Fibroblast of the aortic adventitia (primary cell): ENCODE data around the gene FRMD5. TPM values are rescaled to one million over a fixed set of nuclear protein-coding genes. Genes with fewer than 3 reads are reported as not detected.
"Not testable (repeated sequence)": the region's sequence is repeated elsewhere in the genome, so short reads cannot be mapped to it uniquely, and the experiment has no call there.

Experiments
- DNase-seq: peaks from one replicate; pipeline ENCODE4 v3.0.0-alpha.2; 2010; ENCODE audit warnings: low read depth
- H3K4me3 ChIP-seq: 2 replicates; pipeline ENCODE4 v1.5.1; 2011; ENCODE audit warnings: low read depth, mild to moderate bottlenecking, control low read depth, low read length, moderate library complexity
- total RNA-seq: library from RNA; depleted of rRNA; stranded (reverse); fragments of >200 nt; gene quantifications from 2 replicates; pipeline ENCODE4 v1.2.3, GENCODE V29; 2012; ENCODE audit warnings: low replicate concordance
- TF ChIP-seq, protein P1 (sequence below): IDR thresholded peaks from 2 replicates; pipeline ENCODE4 v1.5.1; 2011; ENCODE audit warnings: mild to moderate bottlenecking, low read length, control low read depth, inconsistent platforms; ENCODE audit not compliant: insufficient read depth

FRMD5 gene
- total RNA-seq, 1 donor, result 16.3 TPM

DNA sequence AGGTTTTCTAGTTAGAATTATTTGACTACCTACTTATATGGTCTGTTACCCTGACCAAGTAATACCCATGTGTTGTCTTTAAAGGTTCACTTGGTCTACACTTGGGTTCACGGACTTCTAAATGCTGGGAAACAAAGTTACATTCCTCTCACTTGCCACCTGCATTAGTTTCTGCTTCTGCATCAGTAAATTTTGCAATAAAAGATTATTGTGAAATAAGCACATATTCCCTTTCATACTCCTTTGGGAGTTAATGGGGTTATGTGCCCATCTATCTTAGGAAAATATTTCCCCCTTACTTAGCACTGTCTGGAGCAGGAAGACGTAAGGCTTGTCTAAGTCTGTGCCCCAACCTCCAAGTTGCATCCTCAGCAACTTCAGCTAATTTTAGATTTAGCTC lies 160.7 kb downstream of the FRMD5 start:
- peak; percentile 49 for DNase-seq
- no peak overlapping the region for H3K4me3 ChIP-seq
- TF ChIP-seq, protein P1, sequence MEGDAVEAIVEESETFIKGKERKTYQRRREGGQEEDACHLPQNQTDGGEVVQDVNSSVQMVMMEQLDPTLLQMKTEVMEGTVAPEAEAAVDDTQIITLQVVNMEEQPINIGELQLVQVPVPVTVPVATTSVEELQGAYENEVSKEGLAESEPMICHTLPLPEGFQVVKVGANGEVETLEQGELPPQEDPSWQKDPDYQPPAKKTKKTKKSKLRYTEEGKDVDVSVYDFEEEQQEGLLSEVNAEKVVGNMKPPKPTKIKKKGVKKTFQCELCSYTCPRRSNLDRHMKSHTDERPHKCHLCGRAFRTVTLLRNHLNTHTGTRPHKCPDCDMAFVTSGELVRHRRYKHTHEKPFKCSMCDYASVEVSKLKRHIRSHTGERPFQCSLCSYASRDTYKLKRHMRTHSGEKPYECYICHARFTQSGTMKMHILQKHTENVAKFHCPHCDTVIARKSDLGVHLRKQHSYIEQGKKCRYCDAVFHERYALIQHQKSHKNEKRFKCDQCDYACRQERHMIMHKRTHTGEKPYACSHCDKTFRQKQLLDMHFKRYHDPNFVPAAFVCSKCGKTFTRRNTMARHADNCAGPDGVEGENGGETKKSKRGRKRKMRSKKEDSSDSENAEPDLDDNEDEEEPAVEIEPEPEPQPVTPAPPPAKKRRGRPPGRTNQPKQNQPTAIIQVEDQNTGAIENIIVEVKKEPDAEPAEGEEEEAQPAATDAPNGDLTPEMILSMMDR, result no peak

DNA sequence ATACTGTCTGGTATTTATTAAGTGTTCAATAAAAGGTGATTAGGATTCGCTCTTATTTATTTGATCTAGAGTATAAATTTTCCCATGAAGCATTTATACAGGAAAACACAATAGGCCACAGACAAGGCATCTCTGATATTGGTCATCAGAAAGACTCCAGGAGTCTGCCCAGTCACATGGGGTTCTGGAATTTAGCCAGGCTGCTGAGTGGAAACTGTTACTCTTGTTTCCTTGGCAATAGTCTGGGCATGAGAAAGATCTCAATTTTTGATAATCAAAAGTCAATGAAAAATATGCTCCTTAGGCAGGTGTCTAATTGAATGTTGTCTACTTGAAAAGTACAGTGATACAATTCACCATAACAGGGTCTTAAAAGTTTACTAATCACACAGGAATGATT lies 161.2 kb downstream of the FRMD5 start:
- TF ChIP-seq, protein P1, result no peak
- DNase-seq, result peak; percentile 76
- no peak overlapping the region for H3K4me3 ChIP-seq

- DNase-seq, H3K4me3 ChIP-seq: not testable (repeated sequence)
These were observed 162.3 kb downstream of the FRMD5 start for GRCh38 chr15:44032820-44033219.

GRCh38 chr15:44029940-44030568 lies 165.0 kb downstream of the FRMD5 start:
- DNase-seq, result peak; percentile 71
- no peak overlapping the region for H3K4me3 ChIP-seq
- TF ChIP-seq, protein P1, result peak; percentile 3

DNA sequence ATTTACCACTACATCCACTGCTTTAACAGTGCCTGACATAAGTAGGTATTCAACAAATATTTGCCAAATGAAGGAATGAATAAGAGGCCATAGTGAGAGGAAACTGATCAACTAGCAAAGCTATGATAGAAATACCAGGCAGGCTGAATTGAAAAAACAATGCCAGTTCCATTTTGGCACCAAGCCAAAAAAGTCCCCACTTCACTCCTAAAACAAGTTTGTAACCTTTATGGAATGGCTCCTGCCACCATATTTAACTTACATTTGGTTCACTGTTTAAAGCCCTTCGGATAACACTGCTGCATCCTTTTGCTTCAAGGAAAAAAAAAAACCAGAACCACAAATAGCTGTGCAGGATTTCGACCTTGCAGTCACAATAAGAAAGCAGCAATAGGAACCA lies 166.1 kb downstream of the FRMD5 start:
- TF ChIP-seq, protein P1, result no peak
- H3K4me3 ChIP-seq, result no peak overlapping the region
- peak; percentile 38 for DNase-seq

DNA sequence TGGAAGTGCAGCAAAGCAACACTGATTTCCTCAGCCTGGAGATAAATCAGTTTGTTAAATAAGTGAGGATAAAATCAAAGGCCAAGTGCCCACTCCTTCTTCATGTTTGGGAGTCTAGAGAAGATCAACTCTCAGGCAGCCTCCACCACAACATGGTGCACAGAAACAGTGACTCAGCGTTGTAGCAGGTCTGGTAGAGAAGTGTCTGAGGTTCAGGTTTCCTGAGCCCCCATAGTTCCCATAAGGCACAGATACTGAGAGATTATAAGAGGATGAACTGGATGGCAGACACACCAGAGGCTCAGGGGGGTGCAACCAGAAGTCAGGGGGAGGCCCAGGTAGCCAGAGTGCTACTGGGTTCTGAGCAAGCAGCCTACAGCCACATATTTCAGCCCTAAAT lies 166.7 kb downstream of the FRMD5 start:
- TF ChIP-seq, protein P1, result no peak
- no peak for DNase-seq
- no peak overlapping the region for H3K4me3 ChIP-seq

DNA sequence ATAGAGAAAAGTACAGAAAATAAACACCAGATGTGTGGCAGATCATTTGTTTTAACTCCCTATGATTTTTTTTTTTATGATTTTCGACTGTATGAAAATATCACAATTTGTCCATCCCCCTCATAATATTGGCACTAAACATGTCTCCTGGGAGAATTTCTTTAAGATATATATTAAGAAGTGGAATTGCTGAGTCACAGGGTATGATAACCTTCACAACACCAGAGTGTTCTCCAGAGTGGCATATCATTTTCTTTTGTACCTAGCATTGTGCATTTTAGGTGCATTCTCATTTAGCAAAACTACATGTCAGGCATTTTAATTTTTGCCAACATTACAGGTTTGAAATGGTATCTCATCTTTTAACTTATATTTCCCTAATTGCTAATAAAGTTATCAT lies 170.9 kb downstream of the FRMD5 start:
- no peak overlapping the region for H3K4me3 ChIP-seq
- no peak for DNase-seq
- TF ChIP-seq, protein P1, result no peak
